ENCODE data around the gene NUFIP1. TPM values are rescaled to one million over a fixed set of nuclear protein-coding genes. Genes with fewer than 3 reads are reported as not detected.

The NUFIP1 gene
- total and polyA plus RNA-seq, 2 of the 8 experiments (the other 6 are each of a cell fraction or from before 2014, with no cell fraction given), result 4.6 to 16.6 TPM

- Histone ChIP-seq H3K79me2 (ENCODE audit: control insufficient read depth in 1 of 2, insufficient read depth in 2 of 2, low read length in 2 of 2) (no peaks in the 10 kb centered on the region), H2BK12ac (ENCODE audit: low read depth, low read length) (no peak overlapping the region), H2BK5ac (ENCODE audit: low read depth, low read length) (no peak overlapping the region), H2AK5ac (ENCODE audit: low read depth, low read length) (no peak overlapping the region), H2BK15ac (ENCODE audit: low read length) (no peak overlapping the region), H3K4ac (replicated peaks; ENCODE audit: insufficient read length, low read depth, low read length) (no peak overlapping the region), H2BK20ac (ENCODE audit: low read length) (no peak overlapping the region), H3K4me1 (replicated peaks in 1 of 4; ENCODE audit: control insufficient read depth in 3 of 4, insufficient read depth in 4 of 4, low read length in 3 of 4) (peaks cover 0 to 9% (median 3%) of the 10 kb centered on the region in 4 experiments; a peak in 3 of 7 replicates), H3K4me3 (ENCODE audit: extremely low read depth in 1 of 4, insufficient read depth in 2 of 4, low read depth in 3 of 4, low read length in 4 of 4) (no peak overlapping the region), H3K9me3 (ENCODE audit: insufficient read depth in 2 of 2, low read depth in 1 of 2, low read length in 1 of 2) (peaks cover 3 to 5% of the 10 kb centered on the region in 2 experiments), H3K79me1 (ENCODE audit: low read depth, low read length) (no peaks in the 10 kb centered on the region), H3K18ac (ENCODE audit: extremely low read depth, low read length) (no peak overlapping the region), H3K36me3 (ENCODE audit: control insufficient read depth in 2 of 4, insufficient read depth in 4 of 4, low read length in 3 of 4) (no peaks in the 10 kb centered on the region), H3K14ac (ENCODE audit: insufficient read length) (no peak overlapping the region), H2BK120ac (replicated peaks; ENCODE audit: low read depth, low read length) (no peak overlapping the region), H3K4me2 (ENCODE audit: insufficient read depth in 1 of 2, low read depth in 2 of 2, low read length in 2 of 2) (no peak overlapping the region), H4K5ac (ENCODE audit: insufficient read length, low read depth, low read length) (no peak overlapping the region), H4K91ac (replicated peaks; ENCODE audit: insufficient read length, low read length) (no peak overlapping the region), H4K20me1 (replicated peaks in 1 of 2; ENCODE audit: control insufficient read depth in 1 of 2, insufficient read depth in 2 of 2, low read length in 2 of 2) (no peaks in the 10 kb centered on the region), H3K27ac (ENCODE audit: low read depth, low read length) (no peak overlapping the region), H4K8ac (ENCODE audit: extremely low read depth, insufficient read depth, low read length) (no peak overlapping the region), H3K27me3 (replicated peaks in 1 of 4; ENCODE audit: control insufficient read depth in 3 of 4, extremely low read depth in 1 of 4, insufficient read depth in 3 of 4, low read length in 3 of 4) (no peaks in the 10 kb centered on the region), H3K23ac (ENCODE audit: insufficient read length) (no peak overlapping the region), H2AFZ (ENCODE audit: low read length) (no peak overlapping the region), H3K56ac (replicated peaks; ENCODE audit: insufficient read length, low read depth, low read length) (no peak overlapping the region), H3K23me2 (ENCODE audit: low read depth, low read length) (no peaks in the 10 kb centered on the region), H3K9ac (replicated peaks in 1 of 4; ENCODE audit: extremely low read depth in 1 of 4, low read depth in 3 of 4, low read length in 3 of 4) (no peak overlapping the region)
- 87% methylated on average over 4 of the region's 4 CpGs; no CpG with 5 or more reads in 1 of the 2 experiments for WGBS, 2 experiments (ENCODE audit: extremely low coverage in 1 of 2, insufficient coverage in 1 of 2, insufficient read length in 1 of 2, insufficient replicate concordance in 2 of 2, low coverage in 1 of 2, low lambda C conversion rate in 2 of 2, missing lambda C conversion rate in 1 of 2)
- CTCF ChIA-PET (ENCODE audit: partially characterized antibody), result interaction anchor here (0.8 to 2.5 kb wide), 8 partner anchors 10 to 663 kb away, joined by 3 to 8 read pairs (median 5); no protein-coding TSS in a partner anchor
- TF ChIP-seq SP2 (IDR thresholded peaks at IDR 0.05; ENCODE audit: low read length) (no peak), BCL11A (IDR thresholded peaks at IDR 0.05; ENCODE audit: low read depth in 2 of 2, low read length in 2 of 2) (no peak), POU5F1 (IDR thresholded peaks at IDR 0.05; ENCODE audit: low read depth, low read length) (no peak), EP300 (IDR thresholded peaks at IDR 0.05; ENCODE audit: borderline replicate concordance in 1 of 2, low read depth in 2 of 2, low read length in 2 of 2) (no peak), HDAC6 (IDR thresholded peaks at IDR 0.05; ENCODE audit: low read depth, low read length) (no peak), SP4 (IDR thresholded peaks at IDR 0.05; ENCODE audit: low read length) (no peak), EZH2 (IDR thresholded peaks at IDR 0.05; ENCODE audit: low read depth, low read length, severe bottlenecking) (no peak)
- FAIRE-seq (no peak), DNase-seq (ENCODE audit: low read depth in 1 of 2, low spot score in 2 of 2) (no peak)
- POLR2A ChIA-PET (ENCODE audit: partially characterized antibody), result interaction anchor here (1.8 kb wide), 1 partner anchor 12 kb away, joined by 8 read pairs; no protein-coding TSS in a partner anchor
Measured at GRCh38 chr13:44906230-44906629, 83.0 kb downstream of the NUFIP1 start.
